Measurements from ENCODE around the gene USP31.

- TF ChIP-seq CTCF (IDR thresholded peaks at IDR 0.05) (no peak), EP300 (IDR thresholded peaks at IDR 0.05) (no peak), POLR2A (IDR thresholded peaks at IDR 0.05) (no peak)
These were observed 5.9 kb downstream of the USP31 start for GRCh38 chr16:23143391-23143790.
